CD14-positive monocyte (primary cell): ENCODE measurements around the gene UTS2B. TPM values are rescaled to one million over a fixed set of nuclear protein-coding genes. Genes with fewer than 3 reads are reported as not detected.

Source experiments
- DNase-seq, 3 donors: peaks; one replicate each; pipeline ENCODE4 v3.0.0-alpha.2; 2011 to 2022
- H2AFZ ChIP-seq: 2 replicates; pipeline ENCODE4 v1.6.0; 2012; ENCODE audit warnings: mild to moderate bottlenecking, low read depth, low read length, inconsistent platforms; ENCODE audit not compliant: insufficient read depth, poor library complexity, severe bottlenecking
- H3K27ac ChIP-seq, 2 donors: 1 replicate in 1 of 2; 2 replicates in 1 of 2; pipeline ENCODE4 v1.5.1; 2012 to 2013; ENCODE audit warnings: low read length in 2 of 2, control low read depth in 1 of 2, inconsistent platforms in 1 of 2, low read depth in 1 of 2, mild to moderate bottlenecking in 1 of 2
- H3K27me3 ChIP-seq, 2 donors: one replicate each; pipeline versions ENCODE4 v1.6.0 to v1.6.1; 2011 to 2013; ENCODE audit warnings: low read length in 2 of 2; ENCODE audit not compliant: control insufficient read depth in 2 of 2, insufficient read depth in 2 of 2
- H3K36me3 ChIP-seq, 2 donors: replicated peaks in 1 of 2; 1 replicate in 1 of 2; 2 replicates in 1 of 2; pipeline versions ENCODE4 v1.5.1 to v1.6.1; 2012 to 2013; ENCODE audit warnings: low read length in 2 of 2, control low read depth in 1 of 2, inconsistent platforms in 1 of 2, mild to moderate bottlenecking in 1 of 2; ENCODE audit not compliant: insufficient read depth in 2 of 2, control insufficient read depth in 1 of 2
- H3K4me1 ChIP-seq, 2 donors: 1 replicate in 1 of 2; 2 replicates in 1 of 2; pipeline versions ENCODE4 v1.5.1 to v1.6.1; 2012 to 2013; ENCODE audit warnings: low read length in 2 of 2, control low read depth in 1 of 2, inconsistent platforms in 1 of 2, mild to moderate bottlenecking in 1 of 2, moderate library complexity in 1 of 2; ENCODE audit not compliant: insufficient read depth in 2 of 2, control insufficient read depth in 1 of 2
- H3K4me2 ChIP-seq: replicated peaks from 2 replicates; pipeline ENCODE3; 2012; ENCODE audit warnings: low read length, moderate library complexity, mild to moderate bottlenecking; ENCODE audit not compliant: poor library complexity, severe bottlenecking; ENCODE audit errors: extremely low read depth
- H3K4me3 ChIP-seq, 3 experiments: fragments of 200-600 bp in 1 of 3; sonication (generic) in 1 of 3; replicated peaks in 1 of 3; 1 replicate in 2 of 3; 2 replicates in 1 of 3; pipeline ENCODE4 v1.5.1; 2011 to 2013; ENCODE audit warnings: low read length in 3 of 3, mild to moderate bottlenecking in 3 of 3, control low read depth in 2 of 3, low read depth in 2 of 3, inconsistent platforms in 1 of 3, moderate library complexity in 1 of 3
- H3K79me2 ChIP-seq: 2 replicates; pipeline ENCODE4 v1.6.0; 2012; ENCODE audit warnings: mild to moderate bottlenecking, control low read depth, inconsistent platforms, low read length, moderate library complexity; ENCODE audit not compliant: insufficient read depth
- H3K9ac ChIP-seq: 2 replicates; pipeline ENCODE4 v1.6.0; 2017; ENCODE audit warnings: low read length, mild to moderate bottlenecking; ENCODE audit not compliant: insufficient read depth, poor library complexity, severe bottlenecking
- H3K9me3 ChIP-seq, 2 donors: replicated peaks in 1 of 2; 1 replicate in 1 of 2; 2 replicates in 1 of 2; pipeline versions ENCODE4 v1.5.1 to v1.6.1; 2012 to 2013; ENCODE audit warnings: low read length in 2 of 2, control low read depth in 1 of 2; ENCODE audit not compliant: control insufficient read depth in 1 of 2, insufficient read depth in 1 of 2
- H4K20me1 ChIP-seq: 2 replicates; pipeline ENCODE4 v1.6.0; 2012; ENCODE audit warnings: mild to moderate bottlenecking, low read length, control low read depth, moderate library complexity; ENCODE audit not compliant: insufficient read depth
- H3K27ac Mint-ChIP-seq, 7 donors: one replicate each; pipeline ENCODE4 v1.8.0; 2020; ENCODE audit warnings: mild to moderate bottlenecking in 7 of 7, mixed read lengths in 7 of 7, moderate library complexity in 6 of 7, inconsistent platforms in 2 of 7
- H3K27me3 Mint-ChIP-seq, 3 donors: one replicate each; pipeline ENCODE4 v1.8.0; 2021 to 2022; ENCODE audit warnings: low read depth in 3 of 3, mild to moderate bottlenecking in 3 of 3, mixed read lengths in 3 of 3, moderate library complexity in 3 of 3, inconsistent platforms in 1 of 3
- H3K36me3 Mint-ChIP-seq, 2 donors: one replicate each; pipeline ENCODE4 v1.8.0; 2020; ENCODE audit warnings: mixed read lengths in 2 of 2, inconsistent platforms in 1 of 2, mild to moderate bottlenecking in 1 of 2
- H3K4me1 Mint-ChIP-seq: one replicate; pipeline ENCODE4 v1.8.0; 2020; ENCODE audit warnings: mild to moderate bottlenecking, mixed read lengths
- H3K4me3 Mint-ChIP-seq, 2 donors: one replicate each; pipeline ENCODE4 v1.8.0; 2020; ENCODE audit warnings: mild to moderate bottlenecking in 2 of 2, mixed read lengths in 2 of 2, moderate library complexity in 1 of 2
- H3K9me3 Mint-ChIP-seq, 7 donors: one replicate each; pipeline ENCODE4 v1.8.0; 2020 to 2022; ENCODE audit warnings: mixed read lengths in 7 of 7, mild to moderate bottlenecking in 6 of 7, moderate library complexity in 6 of 7, inconsistent platforms in 2 of 7
- CTCF ChIP-seq: fragments of 200-600 bp; IDR thresholded peaks from one replicate; pipeline ENCODE4 v1.8.0; 2022; ENCODE audit warnings: antibody characterized with exemption, mild to moderate bottlenecking
- WGBS: methylation state at CpG from one replicate; pipeline ENCODE4 v1.1.5; 2013; ENCODE audit warnings: missing lambda C conversion rate; ENCODE audit not compliant: insufficient coverage; 5-methylcytosine and 5-hydroxymethylcytosine counted together
- intact Hi-C, 2 donors: fragments of 100-400 bp; cut with micrococcal nuclease; formaldehyde crosslinking; loops; one replicate each; pipeline versions ENCODE4 v1.15.0 to v1.15.1; 2023
- polyA plus RNA-seq, 3 donors: library from polyadenylated mRNA; depleted of rRNA in 1 of 3; unstranded in 2 of 3; stranded (reverse) in 1 of 3; fragments of 300-500 nt in 2 of 3; fragments of >200 nt in 1 of 3; fragmentation: Illumina TruSeq in 2 of 3; gene quantifications; 1 replicate in 2 of 3; 2 replicates in 1 of 3; pipeline ENCODE4 v1.2.3, GENCODE V29; 2012 to 2021

The UTS2B gene
- polyA plus RNA-seq, 3 donors = not detected

DNA sequence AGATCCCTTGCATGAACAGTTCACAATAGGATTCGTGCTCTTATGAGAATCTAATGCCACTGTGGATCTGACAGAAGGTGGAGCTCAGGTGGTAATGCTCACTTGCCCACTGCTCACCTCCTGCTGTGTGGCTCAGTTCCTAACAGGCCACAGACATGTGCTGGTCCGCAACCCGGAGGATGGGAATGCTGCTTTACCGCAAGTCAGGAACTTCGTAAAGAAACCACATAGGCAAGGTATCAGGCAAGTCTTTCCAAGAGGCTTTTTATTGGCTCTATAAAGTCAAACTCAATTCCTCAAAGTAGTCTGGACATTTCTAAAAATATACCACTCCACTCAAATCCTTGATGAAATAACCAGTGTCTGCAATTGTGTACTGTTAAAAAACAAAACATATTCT lies 75.2 kb downstream of the UTS2B start:
- Histone ChIP-seq H3K4me3 (no peak overlapping the region), H3K4me1 (peaks cover 24 to 35% of the 10 kb centered on the region in 2 donors), H3K36me3 (no peaks in the 10 kb centered on the region), H2AFZ (no peak overlapping the region), H3K9ac (no peak overlapping the region), H3K27me3 (no peaks in the 10 kb centered on the region), H3K79me2 (no peaks in the 10 kb centered on the region), H3K4me2 (no peak overlapping the region), H4K20me1 (no peaks in the 10 kb centered on the region), H3K27ac (no peak overlapping the region), H3K9me3 (no peaks in the 10 kb centered on the region)
- WGBS = 90% methylated on average over 5 of the region's 5 CpGs
- Mint-ChIP-seq H3K4me1 (peaks cover 34% of the 10 kb centered on the region), H3K27me3 (no peaks in the 10 kb centered on the region), H3K4me3 (no peak overlapping the region), H3K27ac (no peak overlapping the region), H3K36me3 (no peaks in the 10 kb centered on the region), H3K9me3 (no peaks in the 10 kb centered on the region)
- TF ChIP-seq CTCF = no peak
- intact Hi-C loops = no loop called here
- no peak for DNase-seq

- H3K4me1 Mint-ChIP-seq = peaks cover 31% of the 10 kb centered on the region
These were observed 76.0 kb downstream of the UTS2B start for GRCh38 chr3:191254098-191254873.

More at GRCh38 chr3:191254098-191254873, 76.0 kb downstream of the UTS2B start:
- H3K4me2 ChIP-seq = no peak overlapping the region
- H3K79me2 ChIP-seq = no peaks in the 10 kb centered on the region
- no peak for DNase-seq
- no peaks in the 10 kb centered on the region for H3K27me3 ChIP-seq
- H3K4me1 ChIP-seq = peaks cover 21 to 30% of the 10 kb centered on the region in 2 donors
- Mint-ChIP-seq H3K36me3 (no peaks in the 10 kb centered on the region), H3K9me3 (no peaks in the 10 kb centered on the region), H3K27me3 (no peaks in the 10 kb centered on the region), H3K4me3 (no peak overlapping the region), H3K27ac (peak overlapping the region in 2 of 7 donors; percentile 11 to 25)
- H3K9me3 ChIP-seq = no peaks in the 10 kb centered on the region
- WGBS = 52% methylated on average over 2 of the region's 3 CpGs
- H3K36me3 ChIP-seq = no peaks in the 10 kb centered on the region
- no peak overlapping the region for H2AFZ ChIP-seq
- H3K9ac ChIP-seq = no peak overlapping the region
- no peak overlapping the region for H3K4me3 ChIP-seq
- TF ChIP-seq CTCF = no peak
- intact Hi-C loops = no loop called here
- H3K27ac ChIP-seq = no peak overlapping the region
- no peaks in the 10 kb centered on the region for H4K20me1 ChIP-seq
